Stimulated activated CD8-positive, alpha-beta memory T cell treated with anti-CD3 and anti-CD28 coated beads, Interleukin-2, amount 100 ng/mL, for 48 hours (primary cell): Measurements from ENCODE around the gene SOX8.
A peak's percentile ranks its signal among the peaks of the same experiment; 100 is the strongest.

Experiments
- DNase-seq, 2 donors: peaks; one replicate each; pipeline ENCODE4 v3.0.0-alpha.2; 2020; ENCODE audit warnings: low read depth in 2 of 2

The SOX8 gene

GRCh38 chr16:986925-987582, 5.5 kb downstream of the SOX8 start:
- no peak for DNase-seq

GRCh38 chr16:987906-988305, 6.3 kb downstream of the SOX8 start:
- no peak for DNase-seq

GRCh38 chr16:988471-989353, 7.1 kb downstream of the SOX8 start:
- no peak for DNase-seq

- no peak for DNase-seq
Measured at GRCh38 chr16:989354-989814, 7.8 kb downstream of the SOX8 start.

- no peak for DNase-seq
Measured at GRCh38 chr16:990516-991291, 9.1 kb downstream of the SOX8 start.

- DNase-seq, result no peak
Measured at GRCh38 chr16:991345-991744, 9.8 kb downstream of the SOX8 start.

GRCh38 chr16:991773-992172, 10.2 kb downstream of the SOX8 start:
- DNase-seq, result no peak

GRCh38 chr16:993731-994130, 12.2 kb downstream of the SOX8 start:
- DNase-seq, result no peak

GRCh38 chr16:995087-995486, 13.5 kb downstream of the SOX8 start:
- DNase-seq, result no peak

GRCh38 chr16:995783-996182, 14.2 kb downstream of the SOX8 start:
- no peak for DNase-seq

GRCh38 chr16:996681-997080, 15.1 kb downstream of the SOX8 start:
- no peak for DNase-seq

GRCh38 chr16:997440-998051, 16.0 kb downstream of the SOX8 start:
- DNase-seq, result peak in 1 of 2 donors; percentile 44

- no peak for DNase-seq
Measured at GRCh38 chr16:998211-998610, 16.6 kb downstream of the SOX8 start.

GRCh38 chr16:998615-999014, 17.0 kb downstream of the SOX8 start:
- DNase-seq, result no peak

- no peak for DNase-seq
Measured at GRCh38 chr16:999677-1000076, 18.1 kb downstream of the SOX8 start.

GRCh38 chr16:1000608-1001007, 19.0 kb downstream of the SOX8 start:
- no peak for DNase-seq

- DNase-seq, result no peak
Measured at GRCh38 chr16:1001096-1001495, 19.5 kb downstream of the SOX8 start.

GRCh38 chr16:1002399-1003166, 21.0 kb downstream of the SOX8 start:
- peak; percentile 75 to 81 for DNase-seq

- DNase-seq, result no peak
Measured at GRCh38 chr16:1003391-1004347, 22.1 kb downstream of the SOX8 start.

GRCh38 chr16:1005286-1005685, 23.7 kb downstream of the SOX8 start:
- DNase-seq, result no peak
